Stimulated activated CD4-positive, alpha-beta T cell treated with anti-CD3 and anti-CD28 coated beads, Interleukin-2, amount 100 ng/mL, for 48 hours (primary cell): ENCODE data around the gene CERS6.

Source experiments
- DNase-seq, 2 donors: peaks; one replicate each; pipeline ENCODE4 v3.0.0-alpha.2; 2020

Gene CERS6

DNA sequence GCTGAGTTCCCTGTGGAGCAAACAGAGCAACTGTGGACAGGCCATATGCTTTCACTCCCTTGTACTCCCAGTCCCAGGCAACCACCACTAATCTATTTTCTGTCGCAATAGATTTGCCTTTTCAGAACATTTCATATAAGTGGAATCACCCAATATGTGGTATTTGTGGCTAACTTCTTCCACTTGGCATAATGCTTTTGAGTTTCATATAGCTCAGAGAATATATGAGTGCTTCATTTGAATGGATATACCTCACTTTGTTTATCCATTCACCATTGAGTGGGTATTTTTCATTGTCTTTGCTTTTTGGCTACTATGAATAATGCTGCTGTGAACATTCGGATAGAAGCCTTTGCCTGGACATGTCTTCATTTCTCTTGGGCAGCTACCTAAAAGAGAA lies 151.9 kb downstream of the CERS6 start:
- no peak for DNase-seq

DNA sequence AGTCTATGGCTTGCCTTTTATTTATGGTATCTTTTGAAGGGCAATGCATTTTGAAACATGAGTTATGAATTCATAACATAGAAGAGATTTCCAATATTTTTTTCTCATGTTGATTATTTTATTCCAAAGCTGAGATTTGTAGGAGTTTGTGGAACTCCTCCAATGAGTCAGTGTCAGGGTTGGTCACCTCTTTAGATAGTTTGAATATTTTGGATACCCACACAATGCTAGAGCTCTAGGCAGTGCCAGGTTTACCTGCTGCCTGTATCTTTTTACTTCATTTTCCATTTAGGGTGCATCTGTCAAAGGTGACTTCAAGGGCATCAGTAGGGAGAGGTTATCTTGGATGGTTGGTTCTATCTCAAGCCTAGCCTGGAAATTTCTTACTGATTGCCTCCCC lies 152.7 kb downstream of the CERS6 start:
- DNase-seq, result no peak

DNA sequence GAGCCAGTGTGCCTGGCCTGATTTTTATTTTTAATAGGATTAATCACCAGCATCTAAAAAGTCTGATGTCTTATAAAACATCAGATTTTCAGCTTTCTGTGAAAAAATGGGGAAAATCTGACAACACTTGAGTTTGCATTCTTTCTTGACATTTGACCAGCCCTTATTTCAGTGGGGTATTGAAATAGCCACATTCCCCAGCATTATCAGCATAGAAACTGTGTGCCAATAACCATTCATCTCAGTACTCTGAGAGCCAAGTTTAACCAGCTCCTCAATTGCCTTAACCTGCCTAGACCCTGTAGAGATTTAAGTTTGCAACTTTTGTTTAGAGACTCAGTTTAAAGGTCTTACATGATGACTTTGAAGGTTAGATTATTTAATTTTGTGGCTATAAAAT lies 155.0 kb downstream of the CERS6 start:
- DNase-seq, result no peak

DNA sequence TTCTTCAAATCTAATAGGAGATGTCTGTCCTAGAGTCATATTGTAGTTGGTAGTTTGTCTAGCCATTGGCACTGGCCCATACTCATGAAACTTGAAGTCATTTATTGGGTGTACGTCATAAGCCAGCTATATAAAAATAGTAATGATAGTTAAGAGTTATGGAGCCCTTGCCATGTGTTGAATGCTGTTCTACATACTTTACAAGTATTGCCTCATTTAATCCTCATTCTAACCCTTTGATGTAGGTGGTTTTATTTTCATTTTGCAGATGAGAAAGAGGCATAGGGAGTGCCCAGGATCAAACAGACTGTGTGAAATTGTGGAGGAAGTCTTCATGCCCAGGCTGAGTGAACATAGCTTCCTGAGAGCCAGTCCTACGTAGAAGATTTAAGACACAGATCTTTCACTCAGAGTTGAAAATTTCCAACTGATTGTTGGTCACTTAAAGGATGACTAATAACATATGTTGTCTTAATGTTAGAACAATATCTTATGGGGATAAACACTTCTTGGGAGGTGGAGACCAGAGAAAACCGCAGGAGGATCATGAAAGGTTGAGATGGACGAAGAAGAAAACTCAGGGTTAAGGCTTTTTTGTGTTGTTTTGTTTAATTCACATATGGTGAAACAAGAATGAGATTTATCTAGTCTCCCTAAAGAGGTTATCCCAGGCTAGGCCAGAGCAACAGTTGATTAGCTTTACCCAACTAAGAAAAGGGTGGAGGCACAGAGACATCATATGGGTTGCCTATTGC lies 156.0 kb downstream of the CERS6 start:
- DNase-seq, result no peak

DNA sequence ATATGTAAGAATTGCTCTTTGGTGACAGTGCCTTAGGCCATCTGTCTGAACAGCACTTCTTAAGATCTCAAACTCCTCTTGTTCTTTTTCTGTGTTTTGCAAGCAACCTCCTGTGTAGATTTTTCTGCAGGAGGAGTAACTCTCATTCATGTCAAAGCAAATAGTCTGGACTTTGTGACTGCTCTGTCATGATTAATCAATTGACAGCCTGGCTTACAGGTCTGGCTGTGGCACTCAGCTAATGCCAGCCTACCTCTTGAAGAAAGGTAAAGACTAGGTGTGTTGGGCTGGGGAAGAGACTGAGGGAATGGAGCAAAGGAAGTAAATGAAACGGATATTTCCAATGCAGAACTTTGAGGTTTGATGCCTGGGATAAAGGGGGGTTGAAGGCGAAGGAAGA lies 156.6 kb downstream of the CERS6 start:
- no peak for DNase-seq

DNA sequence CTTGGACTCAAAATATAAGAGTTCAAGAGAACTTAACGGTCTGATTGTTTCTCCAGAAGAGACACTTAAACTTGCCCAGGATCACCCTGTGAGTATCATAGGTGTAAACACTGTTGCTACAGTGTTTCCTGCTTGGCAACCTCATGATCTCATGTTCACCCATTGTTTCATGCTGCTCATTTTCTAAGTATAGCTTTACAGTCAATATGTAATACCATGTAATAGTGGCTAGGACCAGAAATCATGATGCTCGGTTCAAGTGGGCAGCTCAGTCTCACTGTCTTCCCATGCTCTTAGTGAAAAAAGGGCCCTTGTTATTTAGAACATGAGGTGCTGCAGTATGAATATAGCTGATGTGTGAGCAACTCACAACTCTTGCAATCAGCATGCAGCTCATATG lies 157.5 kb downstream of the CERS6 start:
- DNase-seq, result no peak

DNA sequence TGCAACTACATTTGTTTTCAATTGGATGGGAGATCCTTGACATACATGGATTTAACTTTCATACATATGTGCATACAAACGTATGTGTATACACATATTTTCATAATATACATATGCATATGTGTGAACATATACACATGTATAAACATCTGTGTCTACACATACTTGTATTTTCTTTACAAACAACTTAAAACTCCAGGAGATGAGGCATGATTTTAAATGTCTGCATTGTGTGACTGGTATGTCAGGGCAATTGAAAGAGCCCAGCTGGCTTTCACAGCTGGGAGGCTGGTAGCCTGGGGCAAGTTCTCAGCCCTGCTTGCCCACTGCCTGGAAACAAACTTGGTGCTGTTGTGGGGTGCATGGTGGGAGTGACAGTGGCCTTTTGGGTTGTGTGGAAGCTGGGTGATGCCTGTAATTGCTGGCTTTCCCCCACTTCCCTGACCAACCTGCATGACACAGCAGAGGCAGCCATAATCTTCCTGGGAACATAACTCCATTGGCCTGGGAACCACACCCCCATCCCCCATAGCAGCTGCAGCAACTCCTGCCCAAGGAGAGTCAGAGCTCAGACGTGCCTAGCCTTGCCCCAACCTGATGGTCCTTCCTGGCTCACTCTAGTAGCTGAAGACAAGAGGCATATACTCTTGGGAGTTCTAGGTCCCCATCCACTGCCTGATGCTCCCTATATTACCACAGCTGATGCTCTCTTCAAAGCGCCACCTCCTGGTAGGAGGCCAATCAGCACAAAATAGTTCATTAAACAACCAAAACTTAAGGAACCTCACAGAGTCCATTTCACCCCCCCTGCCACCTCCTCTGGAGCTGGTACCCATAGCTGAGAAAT lies 158.3 kb downstream of the CERS6 start:
- DNase-seq, result peak in 1 of 2 donors; percentile 19

DNA sequence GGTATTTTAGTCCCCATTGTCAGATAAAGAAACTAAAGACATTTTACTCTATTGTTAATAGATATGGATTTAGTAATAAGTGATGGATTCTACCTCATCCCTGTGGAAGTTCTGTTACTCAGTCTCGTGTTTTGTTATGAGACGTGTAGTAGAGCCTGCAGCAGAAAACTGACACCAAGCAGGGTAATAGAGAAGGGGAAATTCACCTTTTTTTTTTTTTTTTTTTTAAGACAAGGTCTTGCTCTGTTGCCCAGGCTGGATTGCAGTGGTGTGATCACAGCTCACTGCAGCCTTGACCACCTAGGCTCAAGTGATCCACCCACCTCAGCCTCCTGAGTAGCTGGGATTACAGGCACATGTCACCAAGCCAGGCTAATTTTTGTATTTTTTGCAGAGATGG lies 164.5 kb downstream of the CERS6 start:
- no peak for DNase-seq

DNA sequence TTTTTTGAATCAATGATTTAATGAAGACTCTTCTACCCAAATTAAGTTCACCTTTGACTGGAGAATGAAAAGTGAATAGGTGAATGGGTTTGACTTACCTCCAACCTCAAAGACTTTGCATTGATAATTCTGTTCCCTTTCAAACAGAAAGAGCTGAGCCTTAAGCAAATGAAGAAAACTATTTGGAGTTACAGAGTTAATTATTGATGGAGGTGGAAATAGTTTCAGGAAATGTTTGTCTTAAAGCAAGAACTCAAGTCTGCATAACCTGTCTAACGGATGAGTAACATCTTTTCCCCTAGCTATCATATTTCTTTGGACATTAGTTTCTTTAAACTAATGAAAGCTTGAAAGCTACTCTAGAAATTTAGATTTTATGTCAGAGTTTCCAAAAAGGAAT lies 166.5 kb downstream of the CERS6 start:
- no peak for DNase-seq

DNA sequence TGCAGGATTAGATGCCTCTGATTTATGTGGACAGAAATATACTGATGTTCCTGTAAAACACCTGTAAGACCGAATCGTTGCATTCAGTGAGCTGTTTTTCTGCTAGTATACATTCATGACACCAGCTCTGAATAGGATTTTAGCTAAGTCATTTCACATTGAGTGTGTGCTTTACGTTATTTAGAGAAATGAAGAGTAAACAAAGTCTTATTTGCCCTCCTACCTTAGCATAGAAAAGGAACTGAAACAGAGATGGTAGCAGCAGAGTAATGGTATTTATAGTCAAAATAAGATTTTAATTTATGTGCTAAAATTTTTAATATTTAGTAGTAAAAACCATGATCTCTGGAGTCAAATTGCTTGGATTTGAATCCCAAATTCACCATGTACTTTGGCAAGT lies 168.0 kb downstream of the CERS6 start:
- no peak for DNase-seq

DNA sequence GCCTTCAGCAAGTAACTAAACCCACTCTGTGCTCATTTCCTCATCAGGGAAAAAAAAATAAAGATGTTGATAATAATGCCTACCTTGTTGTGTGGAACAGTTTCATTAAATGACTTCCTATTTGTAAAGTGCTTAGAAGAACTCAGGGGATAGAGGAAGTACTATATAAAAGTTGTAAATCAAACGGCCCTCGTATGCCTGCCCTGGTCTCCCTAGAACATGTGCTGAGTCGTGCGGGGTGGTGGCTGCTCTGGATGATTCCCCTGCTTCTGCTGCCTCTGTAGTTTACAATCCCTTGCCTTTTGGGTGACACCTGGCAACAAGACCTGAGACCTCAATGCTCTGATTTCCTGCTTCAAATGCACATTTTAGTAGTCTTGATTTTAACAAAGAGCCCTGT lies 170.0 kb downstream of the CERS6 start:
- no peak for DNase-seq

DNA sequence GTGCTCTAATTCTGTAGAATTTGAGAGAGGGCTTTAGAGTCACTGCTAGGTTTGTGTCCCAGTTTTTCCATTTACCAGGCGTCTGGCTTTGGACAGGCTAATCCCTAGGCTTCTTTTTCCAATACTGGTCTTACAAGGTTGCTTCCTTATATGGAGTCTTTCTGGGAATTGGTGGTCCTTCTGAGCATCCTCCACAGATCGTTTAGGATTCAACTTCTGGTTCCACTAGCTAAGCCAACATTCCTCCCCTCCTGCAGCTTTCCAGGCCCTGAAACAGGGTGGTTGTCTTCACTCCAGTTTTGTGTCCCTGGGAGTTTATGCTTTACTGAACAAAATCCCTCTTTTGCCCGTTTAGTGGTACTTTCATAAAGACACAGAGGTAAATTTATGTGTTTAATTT lies 170.6 kb downstream of the CERS6 start:
- no peak for DNase-seq

DNA sequence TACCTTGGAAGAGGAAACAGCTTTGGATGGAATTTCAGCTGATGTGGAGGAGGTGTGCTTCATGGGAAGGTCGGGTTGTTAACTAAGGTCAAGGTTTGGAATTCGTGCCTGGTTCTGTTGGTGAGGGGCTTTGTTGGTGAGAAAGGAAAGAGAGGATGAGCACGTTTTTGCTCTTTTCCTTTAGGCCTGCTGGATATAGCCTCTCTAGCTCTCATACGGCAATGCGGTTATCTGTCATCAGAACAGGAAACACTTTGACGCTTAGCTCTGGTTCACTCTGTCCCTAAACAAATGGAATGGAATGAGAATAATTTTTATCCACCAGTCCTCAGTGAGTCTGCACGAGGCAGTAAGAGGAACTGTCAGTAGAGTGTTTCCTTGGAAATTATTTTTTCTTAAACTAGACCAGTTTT lies 176.6 kb downstream of the CERS6 start:
- no peak for DNase-seq

DNA sequence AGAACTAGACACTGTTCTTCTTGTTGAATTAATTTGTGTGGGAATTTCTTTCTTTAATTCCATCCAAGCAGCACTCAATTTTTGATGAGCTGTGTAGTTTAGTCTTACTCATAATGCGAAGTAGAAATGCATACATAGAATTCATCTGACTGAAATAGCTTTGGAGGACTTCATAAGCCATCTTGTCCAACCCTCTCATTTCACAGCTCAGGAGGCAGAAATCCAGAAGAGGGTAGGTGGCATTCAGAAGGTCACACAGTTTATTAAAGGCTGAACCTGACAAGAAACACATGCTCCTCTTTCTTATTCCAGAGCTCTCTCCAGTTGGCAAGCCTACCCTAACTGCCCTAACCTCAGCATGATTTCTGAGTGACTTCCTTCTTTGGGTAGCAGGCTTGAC lies 177.1 kb downstream of the CERS6 start:
- DNase-seq, result no peak

DNA sequence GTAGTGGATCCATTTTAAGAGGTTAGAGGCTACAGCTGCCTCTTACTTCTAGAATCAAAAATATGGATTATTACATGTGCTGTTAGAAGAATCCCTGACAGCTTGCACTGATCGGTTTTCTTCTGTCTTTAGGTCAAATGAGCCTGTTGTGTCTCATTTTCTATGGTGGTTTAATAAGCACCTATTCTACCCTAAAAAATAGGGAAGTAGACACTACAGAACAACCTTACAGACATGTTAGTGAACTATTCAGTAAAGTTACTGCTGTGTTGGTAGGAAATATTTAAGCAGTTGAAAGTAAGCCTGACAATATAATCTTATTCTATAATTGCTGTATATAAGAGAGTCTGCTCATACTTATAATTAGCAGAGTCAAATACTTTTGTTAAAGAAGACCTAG lies 177.8 kb downstream of the CERS6 start:
- no peak for DNase-seq

DNA sequence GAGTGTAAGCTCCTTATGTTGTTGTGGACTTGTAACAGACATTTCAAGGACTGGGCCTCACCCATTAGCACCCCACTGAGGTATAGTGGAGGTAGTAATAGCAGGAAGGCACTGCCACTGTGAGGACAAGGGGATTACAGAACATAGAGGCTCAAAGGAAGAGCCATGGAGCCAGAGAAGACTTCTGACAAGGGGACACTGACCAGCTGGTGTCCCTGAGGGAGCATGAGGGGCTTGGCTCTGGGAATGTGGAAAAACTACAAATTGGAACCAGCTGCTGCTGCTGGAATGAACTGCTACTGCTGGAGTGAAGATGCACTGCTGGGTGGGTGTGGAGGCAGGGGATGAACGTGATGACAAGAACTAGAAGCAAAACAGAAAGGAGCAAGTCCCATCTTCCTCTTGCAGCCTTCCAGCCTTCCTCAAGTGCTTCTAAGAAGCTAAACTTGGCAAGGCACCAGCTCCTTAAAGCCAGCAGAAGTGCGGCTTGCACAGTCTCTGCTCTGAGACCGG lies 179.0 kb downstream of the CERS6 start:
- no peak for DNase-seq

DNA sequence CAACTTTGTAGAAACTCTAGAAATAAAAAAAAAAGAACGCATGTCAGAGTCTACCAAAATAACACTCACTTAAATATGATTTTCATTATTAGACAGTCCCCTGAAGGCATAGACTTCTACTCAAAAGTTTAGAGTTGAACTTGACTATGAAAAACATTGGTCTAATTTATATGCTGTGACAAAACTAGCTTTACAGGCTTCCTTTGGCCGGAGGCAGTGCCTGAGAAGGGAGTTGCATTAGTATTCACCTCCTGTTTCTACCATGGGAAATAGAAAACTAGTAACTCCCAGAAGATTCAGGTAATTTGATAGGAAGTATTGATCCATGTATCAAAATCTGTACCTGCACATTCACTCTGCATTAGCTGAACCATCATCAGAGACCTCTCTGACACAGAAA lies 182.9 kb downstream of the CERS6 start:
- no peak for DNase-seq

DNA sequence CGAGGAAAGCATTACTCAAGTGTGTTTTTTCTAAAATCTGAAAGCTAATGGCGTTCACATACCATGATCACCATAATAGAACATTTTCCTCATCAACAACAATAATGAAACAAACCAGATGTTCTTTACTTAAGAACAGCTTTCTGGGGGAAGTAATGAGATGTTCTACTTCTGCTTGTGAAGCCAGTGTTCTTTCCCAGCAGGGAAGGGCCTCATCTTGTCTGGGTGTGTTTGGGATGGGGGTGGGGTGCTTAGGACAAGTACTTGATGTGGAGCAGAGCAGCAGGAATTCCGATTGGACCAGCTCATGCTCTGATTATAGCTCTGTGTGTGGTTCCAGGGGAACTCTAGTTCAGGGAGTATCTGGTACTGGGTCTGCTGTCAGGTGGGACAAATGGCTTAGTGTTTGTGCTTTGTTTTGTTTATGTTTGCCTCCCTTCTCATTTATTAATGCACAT lies 183.4 kb downstream of the CERS6 start:
- no peak for DNase-seq

DNA sequence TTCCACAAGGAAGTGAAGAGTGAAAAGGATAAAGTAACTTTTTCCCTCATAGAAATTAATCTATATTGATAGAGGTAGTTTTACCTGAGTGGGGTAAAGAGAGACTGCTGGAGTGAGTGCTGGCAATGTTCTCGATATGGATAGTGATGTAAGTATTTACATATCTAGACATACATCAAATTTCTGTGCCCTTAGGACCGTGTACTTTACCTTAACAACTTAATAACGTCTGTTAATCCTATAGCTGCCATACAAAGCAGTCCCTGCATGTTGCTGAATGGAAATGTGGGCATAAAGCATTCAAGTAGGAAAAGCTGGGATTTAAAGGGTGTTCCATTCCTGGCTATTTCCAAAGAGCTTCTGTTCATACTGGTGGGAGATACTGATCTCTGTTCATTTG lies 184.0 kb downstream of the CERS6 start:
- no peak for DNase-seq

DNA sequence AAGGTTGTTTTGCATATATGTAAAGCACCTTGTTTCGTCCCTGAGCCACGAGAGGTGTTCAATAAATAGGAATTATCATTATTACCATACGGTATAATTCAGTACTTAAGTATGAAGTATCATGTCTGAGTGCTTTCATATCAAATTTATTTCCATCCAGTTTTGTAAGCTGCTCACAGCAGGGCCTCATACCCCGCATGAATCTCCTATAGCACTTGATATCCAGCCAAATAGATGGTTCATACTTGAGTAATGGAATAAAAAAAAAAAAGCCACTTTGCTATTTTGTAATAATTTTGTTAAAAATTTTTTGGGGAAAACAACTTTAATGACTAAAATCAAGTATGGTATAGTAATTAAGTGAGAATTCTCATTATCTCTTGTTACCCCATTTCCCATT lies 185.6 kb downstream of the CERS6 start:
- DNase-seq, result no peak

DNA sequence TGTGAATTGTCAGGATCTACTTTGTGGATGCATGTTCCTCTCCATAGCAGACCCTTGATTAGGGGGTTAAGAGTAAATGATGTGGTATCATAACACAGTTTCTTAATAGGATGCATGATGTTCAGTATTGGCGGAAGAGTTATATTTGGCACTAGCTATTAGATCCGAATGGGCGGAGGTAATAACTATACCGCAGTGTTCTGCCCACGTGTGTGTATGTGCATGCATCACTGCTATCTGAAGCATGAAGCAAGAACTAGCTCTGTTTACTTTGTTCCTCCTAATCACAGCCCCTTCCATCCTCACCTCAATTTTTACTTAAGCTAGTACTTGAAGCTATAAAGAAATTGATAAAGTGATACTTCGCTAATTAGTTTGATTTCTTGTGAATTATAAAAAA lies 186.8 kb downstream of the CERS6 start:
- DNase-seq, result no peak

DNA sequence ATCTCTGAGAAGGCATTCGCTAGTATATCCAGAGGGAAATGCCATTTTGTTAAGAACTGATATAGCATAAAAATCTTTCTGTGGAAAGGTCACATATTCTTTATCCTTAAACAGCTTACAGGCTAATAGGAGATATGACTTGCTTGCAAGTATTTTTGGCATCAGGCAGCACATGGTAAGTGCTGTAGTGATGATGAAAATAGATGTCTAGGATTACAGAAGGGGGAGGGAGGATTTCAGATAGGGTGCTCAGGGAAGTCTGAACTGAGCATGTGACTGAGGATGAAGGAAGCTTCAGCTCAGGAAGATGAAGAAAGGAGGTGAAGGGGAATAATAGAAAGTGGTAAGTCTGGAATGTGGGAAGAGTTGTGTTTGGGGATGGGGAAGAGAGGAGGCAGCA lies 187.9 kb downstream of the CERS6 start:
- DNase-seq, result no peak

DNA sequence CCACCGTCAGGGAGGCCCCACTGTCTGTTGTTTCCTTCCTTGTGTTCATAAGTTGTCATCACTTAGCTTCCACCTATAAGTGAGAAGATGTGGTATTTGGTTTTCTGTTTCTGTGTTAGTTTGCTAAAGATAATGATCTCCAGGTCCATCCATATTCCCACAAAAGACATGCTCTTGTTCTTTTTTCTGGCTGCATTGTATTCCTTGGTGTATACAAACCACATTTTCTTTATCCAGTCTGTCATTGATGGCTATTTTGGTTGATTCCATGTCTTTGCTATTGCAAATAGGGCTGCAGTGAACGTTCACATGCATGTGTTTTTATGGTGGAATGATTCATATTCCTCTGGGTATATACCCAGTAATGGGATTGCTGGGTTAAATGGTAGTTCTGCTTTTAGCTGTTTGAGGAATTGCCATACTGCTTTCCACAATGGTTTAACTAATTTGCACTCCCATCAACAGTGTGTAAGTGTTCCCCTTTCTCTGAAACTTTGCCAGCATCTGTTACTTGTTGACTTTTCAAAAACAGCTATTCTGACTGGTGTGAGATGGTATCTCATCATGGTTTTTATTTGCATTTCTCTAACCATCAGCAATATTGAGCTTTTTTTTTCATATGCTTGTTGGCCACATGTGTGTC lies 189.7 kb downstream of the CERS6 start:
- DNase-seq, result no peak

DNA sequence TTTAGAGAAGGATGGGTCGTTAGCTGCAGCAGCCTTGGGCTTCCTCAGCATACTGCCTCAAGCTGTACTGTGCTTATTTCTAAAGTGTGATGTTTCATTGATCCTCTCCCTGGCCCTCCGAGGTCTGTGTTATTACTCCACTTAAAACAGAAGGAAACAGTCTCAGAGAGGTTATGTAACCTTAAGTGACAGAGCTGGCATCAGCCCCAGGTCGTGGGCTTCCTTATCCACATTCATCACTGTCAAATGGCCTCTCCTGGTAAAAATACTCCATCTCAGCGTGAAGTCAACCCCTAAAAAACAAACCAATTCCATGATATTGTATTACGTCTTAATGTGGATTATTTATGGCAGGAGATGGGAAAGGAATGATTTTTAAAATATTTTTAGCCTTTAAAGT lies 193.0 kb downstream of the CERS6 start:
- DNase-seq, result no peak
